ENCODE measurements around the gene F2.
A peak's percentile ranks its signal among the peaks of the same experiment; 100 is the strongest.

F2 gene

DNA sequence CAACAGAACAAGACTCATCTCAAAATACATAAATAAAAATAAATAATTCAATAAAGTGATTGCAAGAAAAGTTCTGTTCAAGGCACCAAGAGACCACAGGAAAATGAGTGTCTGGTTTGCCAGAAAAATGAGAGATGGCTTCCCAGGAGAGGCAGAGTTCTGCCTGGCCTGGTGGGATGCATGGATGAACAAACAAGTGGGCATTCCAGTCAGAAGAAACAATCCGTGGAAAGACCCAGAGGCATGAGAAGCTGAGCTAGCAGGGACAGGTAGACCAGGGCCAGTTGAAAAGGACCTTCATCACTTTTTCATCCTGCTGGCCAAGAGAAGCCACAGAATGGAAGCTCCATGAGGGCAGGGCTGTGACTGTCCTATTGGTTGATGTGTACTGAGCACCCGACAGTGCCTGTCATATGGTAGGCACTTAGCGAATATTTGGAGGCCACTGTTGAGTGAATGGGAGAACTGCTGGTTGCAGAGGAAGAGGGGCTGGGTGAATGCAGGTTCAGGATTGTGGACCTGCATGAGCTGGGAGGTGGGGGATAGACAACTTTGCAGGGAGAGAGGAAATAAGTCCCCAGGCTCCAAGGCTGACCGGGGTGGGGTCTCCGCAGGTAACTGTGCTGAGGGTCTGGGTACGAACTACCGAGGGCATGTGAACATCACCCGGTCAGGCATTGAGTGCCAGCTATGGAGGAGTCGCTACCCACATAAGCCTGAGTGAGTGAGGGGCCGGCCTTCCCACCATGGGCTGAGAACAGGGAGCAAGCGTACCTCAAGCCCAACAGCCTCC, 3.7 kb downstream of the F2 start:
- Histone ChIP-seq H3F3A (ENCODE audit: low read depth) (no peaks in the 10 kb centered on the region), H3K4me3 (ENCODE audit: low read length, poor library complexity, severe bottlenecking) (no peak overlapping the region), H3K9me2 (replicated peaks; ENCODE audit: low read depth, low read length) (no peaks in the 10 kb centered on the region), H2AFZ (ENCODE audit: low read length) (no peak overlapping the region), H3K79me2 (ENCODE audit: insufficient read depth, low read length) (no peaks in the 10 kb centered on the region), H4K20me1 (ENCODE audit: insufficient read depth, low read length, poor library complexity, severe bottlenecking) (no peaks in the 10 kb centered on the region), H3K36me3 (ENCODE audit: insufficient read depth, low read length) (no peaks in the 10 kb centered on the region), H3K27me3 (ENCODE audit: insufficient read depth, low read length, poor library complexity, severe bottlenecking) (no peaks in the 10 kb centered on the region), H3K4me2 (ENCODE audit: low read depth, low read length, poor library complexity, severe bottlenecking) (no peak overlapping the region), H3K9me3 (ENCODE audit: insufficient read depth, low read depth, low read length) (no peaks in the 10 kb centered on the region), H3K4me1 (ENCODE audit: insufficient read depth, low read length, poor library complexity, severe bottlenecking) (peaks cover 19% of the 10 kb centered on the region), H3K9ac (ENCODE audit: low read depth, low read length, poor library complexity, severe bottlenecking) (no peak overlapping the region)
- TF ChIP-seq CTCF (conservative IDR thresholded peaks at IDR 0.05; ENCODE audit: low read length) (no peak), EZH2phosphoT487 (IDR thresholded peaks at IDR 0.05; ENCODE audit: borderline replicate concordance) (no peak)

- Histone ChIP-seq H3K9me2 (replicated peaks; ENCODE audit: low read depth, low read length) (no peaks in the 10 kb centered on the region), H3K4me1 (ENCODE audit: insufficient read depth, low read length, poor library complexity, severe bottlenecking) (peaks cover 13% of the 10 kb centered on the region), H3K79me2 (ENCODE audit: insufficient read depth, low read length) (no peaks in the 10 kb centered on the region), H4K20me1 (ENCODE audit: insufficient read depth, low read length, poor library complexity, severe bottlenecking) (no peaks in the 10 kb centered on the region), H3K4me3 (ENCODE audit: low read length, poor library complexity, severe bottlenecking) (no peak overlapping the region), H3K4me2 (ENCODE audit: low read depth, low read length, poor library complexity, severe bottlenecking) (no peak overlapping the region), H3K9me3 (ENCODE audit: insufficient read depth, low read depth, low read length) (no peaks in the 10 kb centered on the region), H3K36me3 (ENCODE audit: insufficient read depth, low read length) (no peaks in the 10 kb centered on the region), H3F3A (ENCODE audit: low read depth) (no peaks in the 10 kb centered on the region), H3K27me3 (ENCODE audit: insufficient read depth, low read length, poor library complexity, severe bottlenecking) (no peaks in the 10 kb centered on the region), H3K9ac (ENCODE audit: low read depth, low read length, poor library complexity, severe bottlenecking) (no peak overlapping the region), H2AFZ (ENCODE audit: low read length) (no peak overlapping the region)
- TF ChIP-seq CTCF (conservative IDR thresholded peaks at IDR 0.05; ENCODE audit: low read length) (no peak), EZH2phosphoT487 (IDR thresholded peaks at IDR 0.05; ENCODE audit: borderline replicate concordance) (no peak)
Observed at GRCh38 chr11:46723359-46723680, 4.3 kb downstream of the F2 start.

DNA sequence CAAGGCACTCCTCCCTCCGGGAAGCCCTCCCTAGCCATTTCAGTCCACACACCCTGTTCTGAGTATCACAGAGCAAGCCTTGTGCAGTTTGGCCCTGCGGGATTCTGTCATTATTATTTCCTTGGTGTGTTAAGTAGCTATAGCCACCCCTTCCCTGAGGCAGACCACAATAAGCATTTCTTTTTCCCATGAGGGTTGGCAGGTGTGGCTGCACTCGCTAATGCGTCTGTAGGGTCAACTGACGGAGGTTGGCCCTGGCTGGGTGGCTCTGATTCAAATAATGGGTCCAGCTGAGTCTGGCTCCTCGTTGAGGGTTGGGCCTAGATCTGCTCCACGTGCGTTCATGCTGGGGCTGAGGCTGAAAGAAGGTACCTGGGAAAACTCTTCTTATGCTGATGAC, 5.1 kb downstream of the F2 start:
- H4K20me1 ChIP-seq (ENCODE audit: insufficient read depth, low read length, poor library complexity, severe bottlenecking) = no peaks in the 10 kb centered on the region
- no peaks in the 10 kb centered on the region for H3K27me3 ChIP-seq (ENCODE audit: insufficient read depth, low read length, poor library complexity, severe bottlenecking)
- H3K9me3 ChIP-seq (ENCODE audit: insufficient read depth, low read depth, low read length) = no peaks in the 10 kb centered on the region
- no peaks in the 10 kb centered on the region for H3F3A ChIP-seq (ENCODE audit: low read depth)
- no peaks in the 10 kb centered on the region for H3K36me3 ChIP-seq (ENCODE audit: insufficient read depth, low read length)
- peak overlapping the region; percentile 61; the same call in 1 of the 2 replicates for H2AFZ ChIP-seq (ENCODE audit: low read length)
- no peaks in the 10 kb centered on the region for H3K9me2 ChIP-seq (replicated peaks; ENCODE audit: low read depth, low read length)
- H3K4me1 ChIP-seq (ENCODE audit: insufficient read depth, low read length, poor library complexity, severe bottlenecking) = peaks cover 8% of the 10 kb centered on the region
- no peak overlapping the region for H3K9ac ChIP-seq (ENCODE audit: low read depth, low read length, poor library complexity, severe bottlenecking)
- TF ChIP-seq CTCF (conservative IDR thresholded peaks at IDR 0.05; ENCODE audit: low read length) (no peak), EZH2phosphoT487 (IDR thresholded peaks at IDR 0.05; ENCODE audit: borderline replicate concordance) (no peak)
- no peaks in the 10 kb centered on the region for H3K79me2 ChIP-seq (ENCODE audit: insufficient read depth, low read length)
- no peak overlapping the region for H3K4me3 ChIP-seq (ENCODE audit: low read length, poor library complexity, severe bottlenecking)
- H3K4me2 ChIP-seq (ENCODE audit: low read depth, low read length, poor library complexity, severe bottlenecking) = no peak overlapping the region

Measured in Loucy (cell line).